ENCODE results near the gene PYY. TPM values are rescaled to one million over a fixed set of nuclear protein-coding genes. Genes with fewer than 3 reads are reported as not detected.

PYY gene
- not detected in 2 replicates for total RNA-seq (2022)
- Bru-seq, nascent RNA: percentile 15 among the genes with signal in this experiment
- BruChase-seq, experiment 1, labeled RNA remaining after a 2-hour chase: percentile 14 among the genes with signal in this experiment
- BruChase-seq, experiment 2, labeled RNA remaining after a 6-hour chase: percentile 20 among the genes with signal in this experiment
- long read RNA-seq: 0 reads

- intact Hi-C loops (cut with micrococcal nuclease; ENCODE audit: unreplicated experiment): no loop called here
- Histone ChIP-seq H3K36me3 (ENCODE audit: control insufficient read depth, insufficient read depth, low read length) (no peaks in the 10 kb centered on the region), H3K27me3 (replicated peaks; ENCODE audit: control insufficient read depth, insufficient read depth, low read length) (no peaks in the 10 kb centered on the region; the same call in 1 of the 2 replicates), H3K4me1 (peaks cover 12% of the 10 kb centered on the region), H3K9me3 (no peaks in the 10 kb centered on the region), H3K4me3 (ENCODE audit: low read depth, low read length) (no peak within 1 kb of the TSS)
- no peaks in the 10 kb centered on the region for H3K9me3 Mint-ChIP-seq (ENCODE audit: unreplicated experiment)
- no TSS peak for BruUV-seq (replicated peaks)
- no peak for DNase-seq
- H3K36me3 Mint-ChIP-seq (ENCODE audit: insufficient read depth, unreplicated experiment): no peaks in the 10 kb centered on the region
- TF ChIP-seq, protein P1, sequence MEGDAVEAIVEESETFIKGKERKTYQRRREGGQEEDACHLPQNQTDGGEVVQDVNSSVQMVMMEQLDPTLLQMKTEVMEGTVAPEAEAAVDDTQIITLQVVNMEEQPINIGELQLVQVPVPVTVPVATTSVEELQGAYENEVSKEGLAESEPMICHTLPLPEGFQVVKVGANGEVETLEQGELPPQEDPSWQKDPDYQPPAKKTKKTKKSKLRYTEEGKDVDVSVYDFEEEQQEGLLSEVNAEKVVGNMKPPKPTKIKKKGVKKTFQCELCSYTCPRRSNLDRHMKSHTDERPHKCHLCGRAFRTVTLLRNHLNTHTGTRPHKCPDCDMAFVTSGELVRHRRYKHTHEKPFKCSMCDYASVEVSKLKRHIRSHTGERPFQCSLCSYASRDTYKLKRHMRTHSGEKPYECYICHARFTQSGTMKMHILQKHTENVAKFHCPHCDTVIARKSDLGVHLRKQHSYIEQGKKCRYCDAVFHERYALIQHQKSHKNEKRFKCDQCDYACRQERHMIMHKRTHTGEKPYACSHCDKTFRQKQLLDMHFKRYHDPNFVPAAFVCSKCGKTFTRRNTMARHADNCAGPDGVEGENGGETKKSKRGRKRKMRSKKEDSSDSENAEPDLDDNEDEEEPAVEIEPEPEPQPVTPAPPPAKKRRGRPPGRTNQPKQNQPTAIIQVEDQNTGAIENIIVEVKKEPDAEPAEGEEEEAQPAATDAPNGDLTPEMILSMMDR (IDR thresholded peaks at IDR 0.05; ENCODE audit: insufficient read depth in 1 of 2, low read depth in 1 of 2, low read length in 1 of 2, severe bottlenecking in 1 of 2, unreplicated experiment in 1 of 2): no peak
- ChIA-PET CTCF (interaction anchor here (0.6 kb wide), 1 partner anchor 463 kb away, joined by 3 read pairs; no protein-coding TSS in a partner anchor), POLR2A (no interaction called here)
- H3K4me1 Mint-ChIP-seq (ENCODE audit: low read depth, unreplicated experiment): no peaks in the 10 kb centered on the region
- peak within 1 kb of the TSS; percentile 53 for H3K4me3 Mint-ChIP-seq (ENCODE audit: unreplicated experiment)
- peaks cover 11% of the 10 kb centered on the region for H3K27me3 Mint-ChIP-seq (ENCODE audit: insufficient read depth, unreplicated experiment)
- no peak within 1 kb of the TSS for H3K27ac Mint-ChIP-seq (ENCODE audit: unreplicated experiment)
Measured at GRCh38 chr17:43953746-43954145, at the start of gene PYY. PYY (minus strand) TSS chr17:43953940; CDS start chr17:43953483, 457 bp downstream.

DNA sequence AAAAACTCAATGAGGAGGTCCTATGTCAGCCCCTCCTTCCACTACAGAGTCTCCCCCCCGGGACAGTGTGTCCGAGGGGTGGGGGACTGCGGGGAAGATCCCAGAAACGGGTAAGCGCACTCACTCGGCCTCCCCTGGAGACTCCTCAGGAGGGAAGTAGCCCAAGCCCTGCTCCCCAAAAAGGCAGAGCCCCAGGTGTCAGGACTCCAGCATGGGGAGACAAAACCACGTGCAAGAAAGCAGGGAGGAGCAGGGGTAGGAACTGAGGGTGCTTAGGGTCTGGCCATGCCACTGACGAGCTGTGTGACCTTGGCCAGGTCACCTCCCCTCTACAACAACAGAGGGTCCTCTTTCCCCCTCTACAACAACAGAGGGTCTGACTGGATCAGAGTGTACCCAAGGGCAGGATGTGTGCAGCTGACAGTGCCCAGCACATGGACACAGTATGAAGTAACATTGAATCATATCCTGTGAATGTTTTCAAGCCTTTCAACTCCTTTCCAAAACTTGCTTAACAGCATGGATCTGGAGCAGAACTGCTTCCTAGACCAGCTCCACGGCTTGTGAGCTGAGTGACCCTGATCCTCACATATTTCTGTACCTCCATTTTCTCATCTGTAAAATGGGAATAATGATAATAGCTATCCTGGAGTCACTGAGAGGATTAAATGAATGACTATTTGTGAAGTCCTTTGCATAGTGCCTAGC, 48.6 kb upstream of the PYY start:
- POLR2A ChIA-PET: interaction anchor here (0.9 kb wide), 1 partner anchor 56 kb away, joined by 3 read pairs; no protein-coding TSS in a partner anchor
- DNase-seq: no peak
- no peak overlapping the region for H3K4me3 Mint-ChIP-seq (ENCODE audit: unreplicated experiment)
- no peak overlapping the region for H3K27ac Mint-ChIP-seq (ENCODE audit: unreplicated experiment)
- BruUV-seq (replicated peaks): no TSS peak
- H3K4me3 ChIP-seq (ENCODE audit: low read depth, low read length): no peak overlapping the region
- TF ChIP-seq, protein P1 (IDR thresholded peaks at IDR 0.05; ENCODE audit: insufficient read depth in 1 of 2, low read depth in 1 of 2, low read length in 1 of 2, severe bottlenecking in 1 of 2, unreplicated experiment in 1 of 2): no peak
- intact Hi-C loops (cut with micrococcal nuclease; ENCODE audit: unreplicated experiment): no loop called here
- peaks cover 15% of the 10 kb centered on the region for H3K36me3 Mint-ChIP-seq (ENCODE audit: insufficient read depth, unreplicated experiment)
- peaks cover 3% of the 10 kb centered on the region for H3K27me3 ChIP-seq (replicated peaks; ENCODE audit: control insufficient read depth, insufficient read depth, low read length)
- peaks cover 25% of the 10 kb centered on the region for H3K4me1 ChIP-seq
- no peaks in the 10 kb centered on the region for H3K4me1 Mint-ChIP-seq (ENCODE audit: low read depth, unreplicated experiment)
- peaks cover 8% of the 10 kb centered on the region for H3K27me3 Mint-ChIP-seq (ENCODE audit: insufficient read depth, unreplicated experiment)
- H3K36me3 ChIP-seq (ENCODE audit: control insufficient read depth, insufficient read depth, low read length): no peaks in the 10 kb centered on the region
- CTCF ChIA-PET: interaction anchor here (0.6 to 1.0 kb wide), 2 partner anchors 59 to 1475 kb away, joined by 3 to 4 read pairs; no protein-coding TSS in a partner anchor
- no peaks in the 10 kb centered on the region for H3K9me3 ChIP-seq
- no peaks in the 10 kb centered on the region for H3K9me3 Mint-ChIP-seq (ENCODE audit: unreplicated experiment)

GRCh38 chr17:44001461-44001920, 47.8 kb upstream of the PYY start:
- Mint-ChIP-seq H3K27me3 (ENCODE audit: insufficient read depth, unreplicated experiment) (peaks cover 8% of the 10 kb centered on the region), H3K9me3 (ENCODE audit: unreplicated experiment) (no peaks in the 10 kb centered on the region), H3K36me3 (ENCODE audit: insufficient read depth, unreplicated experiment) (peaks cover 7% of the 10 kb centered on the region), H3K27ac (ENCODE audit: unreplicated experiment) (no peak overlapping the region), H3K4me1 (ENCODE audit: low read depth, unreplicated experiment) (no peaks in the 10 kb centered on the region), H3K4me3 (ENCODE audit: unreplicated experiment) (no peak overlapping the region)
- Histone ChIP-seq H3K9me3 (no peaks in the 10 kb centered on the region), H3K27me3 (replicated peaks; ENCODE audit: control insufficient read depth, insufficient read depth, low read length) (peaks cover 3% of the 10 kb centered on the region), H3K36me3 (ENCODE audit: control insufficient read depth, insufficient read depth, low read length) (no peaks in the 10 kb centered on the region), H3K4me1 (peaks cover 25% of the 10 kb centered on the region), H3K4me3 (ENCODE audit: low read depth, low read length) (no peak overlapping the region)
- intact Hi-C loops (cut with micrococcal nuclease; ENCODE audit: unreplicated experiment): no loop called here
- TF ChIP-seq, protein P1 (IDR thresholded peaks at IDR 0.05; ENCODE audit: insufficient read depth in 1 of 2, low read depth in 1 of 2, low read length in 1 of 2, severe bottlenecking in 1 of 2, unreplicated experiment in 1 of 2): no peak
- BruUV-seq (replicated peaks): no TSS peak
- POLR2A ChIA-PET: interaction anchor here (0.9 kb wide), 1 partner anchor 55 kb away, joined by 3 read pairs; no protein-coding TSS in a partner anchor
- CTCF ChIA-PET: interaction anchor here (0.6 to 1.0 kb wide), 2 partner anchors 58 to 1474 kb away, joined by 3 to 4 read pairs; no protein-coding TSS in a partner anchor
- DNase-seq: no peak
